Activated CD8-positive, alpha-beta T cell treated with anti-CD3 and anti-CD28 coated beads for 36 hours (primary cell): ENCODE results near the gene CCDC171. TPM values are rescaled to one million over a fixed set of nuclear protein-coding genes. Genes with fewer than 3 reads are reported as not detected.

Source experiments
- ATAC-seq: fragments of 200-7000 bp; cut with Tn5 transposase; one replicate; pipeline ENCODE4 v1.10.0; 2021; ENCODE audit warnings: mild to moderate bottlenecking, moderate library complexity
- CTCF ChIA-PET: fragments of 350-600 bp; sonication (Branson Sonifier 250); formaldehyde crosslinking; loops from one replicate; lab custom pipeline; 2021; ENCODE audit warnings: antibody characterized with exemption; lab: Charles Lee
- POLR2A ChIA-PET: fragments of 350-600 bp; sonication (Branson Sonifier 250); formaldehyde crosslinking; loops from one replicate; lab custom pipeline; 2021; ENCODE audit warnings: antibody characterized with exemption; lab: Charles Lee
- DNase-seq: peaks from one replicate; pipeline ENCODE4 v3.0.0-alpha.2; 2020
- H3K27ac Mint-ChIP-seq: one replicate; pipeline ENCODE4 v1.8.0; 2021; ENCODE audit warnings: mild to moderate bottlenecking, mixed read lengths
- H3K27me3 Mint-ChIP-seq: one replicate; pipeline ENCODE4 v1.8.0; 2021; ENCODE audit warnings: mixed read lengths
- H3K36me3 Mint-ChIP-seq: one replicate; pipeline ENCODE4 v1.8.0; 2021; ENCODE audit warnings: low read depth, mixed read lengths
- H3K4me1 Mint-ChIP-seq: one replicate; pipeline ENCODE4 v1.8.0; 2021; ENCODE audit warnings: low read depth, mixed read lengths
- H3K4me3 Mint-ChIP-seq: one replicate; pipeline ENCODE4 v1.8.0; 2021; ENCODE audit warnings: mild to moderate bottlenecking, moderate library complexity, mixed read lengths
- H3K9me3 Mint-ChIP-seq: one replicate; pipeline ENCODE4 v1.8.0; 2021; ENCODE audit warnings: mixed read lengths
- CTCF ChIP-seq: fragments of 200-600 bp; IDR thresholded peaks from one replicate; pipeline ENCODE4 v1.8.0; 2022; ENCODE audit warnings: antibody characterized with exemption, mild to moderate bottlenecking
- intact Hi-C: fragments of 100-400 bp; cut with micrococcal nuclease; formaldehyde crosslinking; loops from one replicate; pipeline ENCODE4 v1.10.0; 2022
- total RNA-seq, 2 experiments: library from RNA; stranded (reverse); gene quantifications; one replicate each; pipeline ENCODE4 v1.2.3, GENCODE V29; 2021

CCDC171 gene
- total RNA-seq, 2 experiments from 2014 or later: 2.1 to 2.3 TPM

- POLR2A ChIA-PET: no interaction called here
- CTCF ChIA-PET: no interaction called here
- Mint-ChIP-seq H3K27me3 (no peaks in the 10 kb centered on the region), H3K4me3 (no peak overlapping the region), H3K36me3 (no peaks in the 10 kb centered on the region), H3K27ac (no peak overlapping the region), H3K4me1 (no peaks in the 10 kb centered on the region), H3K9me3 (no peaks in the 10 kb centered on the region)
- DNase-seq (no peak), ATAC-seq (no peak)
- intact Hi-C loops: no loop called here
- TF ChIP-seq CTCF: no peak
Measured at GRCh38 chr9:15967068-15967467, 414.2 kb downstream of the CCDC171 start.

- CTCF ChIA-PET: interaction anchor here (1.1 kb wide), 1 partner anchor 10 kb away, joined by 3 read pairs; no protein-coding TSS in a partner anchor
- POLR2A ChIA-PET: no interaction called here
- no peak for DNase-seq
Measured at GRCh38 chr9:15972760-15973159, 419.9 kb downstream of the CCDC171 start.

GRCh38 chr9:15975101-15975778, 422.4 kb downstream of the CCDC171 start:
- no peaks in the 10 kb centered on the region for H3K4me1 Mint-ChIP-seq

More at GRCh38 chr9:15972760-15973159, 419.9 kb downstream of the CCDC171 start:
- H3K27me3 Mint-ChIP-seq: no peaks in the 10 kb centered on the region
- no peaks in the 10 kb centered on the region for H3K4me1 Mint-ChIP-seq
- H3K36me3 Mint-ChIP-seq: no peaks in the 10 kb centered on the region
- no peak for ATAC-seq
- intact Hi-C loops: no loop called here
- no peak overlapping the region for H3K4me3 Mint-ChIP-seq
- no peaks in the 10 kb centered on the region for H3K9me3 Mint-ChIP-seq
- no peak overlapping the region for H3K27ac Mint-ChIP-seq
- TF ChIP-seq CTCF: no peak

GRCh38 chr9:15977438-15977837, 424.6 kb downstream of the CCDC171 start:
- no peak for TF ChIP-seq CTCF
- no peaks in the 10 kb centered on the region for H3K36me3 Mint-ChIP-seq
- intact Hi-C loops: no loop called here
- no peak overlapping the region for H3K27ac Mint-ChIP-seq
- H3K4me1 Mint-ChIP-seq: no peaks in the 10 kb centered on the region
- ATAC-seq (no peak), DNase-seq (no peak)
- ChIA-PET CTCF (no interaction called here), POLR2A (no interaction called here)
- H3K27me3 Mint-ChIP-seq: no peaks in the 10 kb centered on the region
- H3K4me3 Mint-ChIP-seq: no peak overlapping the region
- H3K9me3 Mint-ChIP-seq: no peaks in the 10 kb centered on the region

More at GRCh38 chr9:15975101-15975778, 422.4 kb downstream of the CCDC171 start:
- DNase-seq: no peak
- H3K27ac Mint-ChIP-seq: no peak overlapping the region
- intact Hi-C loops: no loop called here
- TF ChIP-seq CTCF: no peak
- H3K4me3 Mint-ChIP-seq: no peak overlapping the region
- no peaks in the 10 kb centered on the region for H3K9me3 Mint-ChIP-seq
- no peak for ATAC-seq
- ChIA-PET CTCF (no interaction called here), POLR2A (no interaction called here)
- H3K27me3 Mint-ChIP-seq: no peaks in the 10 kb centered on the region
- no peaks in the 10 kb centered on the region for H3K36me3 Mint-ChIP-seq

GRCh38 chr9:15982182-15982581, 429.3 kb downstream of the CCDC171 start:
- no peaks in the 10 kb centered on the region for H3K36me3 Mint-ChIP-seq
- H3K9me3 Mint-ChIP-seq: no peaks in the 10 kb centered on the region
- H3K27me3 Mint-ChIP-seq: no peaks in the 10 kb centered on the region
- no peak for DNase-seq
- no peak overlapping the region for H3K4me3 Mint-ChIP-seq
- ATAC-seq: no peak
- CTCF ChIA-PET: no interaction called here
- TF ChIP-seq CTCF: no peak
- intact Hi-C loops: no loop called here
- no peak overlapping the region for H3K27ac Mint-ChIP-seq
- H3K4me1 Mint-ChIP-seq: no peaks in the 10 kb centered on the region
- POLR2A ChIA-PET: no interaction called here
